Spleen (tissue), 7 donors: Measurements from ENCODE around the gene MED27.

ENCODE experiments used
- POLR2A ChIP-seq, 3 donors: fragments of 450-650 bp; IDR thresholded peaks; one replicate each; pipeline ENCODE4 v1.5.1; 2017; ENCODE audit warnings: antibody characterized with exemption in 3 of 3, mild to moderate bottlenecking in 1 of 3
- POLR2AphosphoS5 ChIP-seq, 3 donors: sonication (generic); formaldehyde crosslinking; IDR thresholded peaks; one replicate each; pipeline ENCODE4 v1.5.1; 2017; ENCODE audit warnings: antibody characterized with exemption in 3 of 3
- TF ChIP-seq, protein P1 (sequence below), 11 experiments: fragments of 200-600 bp in 7 of 11; fragments of 450-650 bp in 4 of 11; sonication (generic) in 4 of 11; IDR thresholded peaks in 8 of 11; conservative IDR thresholded peaks in 3 of 11; 1 replicate in 7 of 11; 2 replicates in 4 of 11; pipeline versions ENCODE4 v1.4.0 to v1.8.0; 2016 to 2021; ENCODE audit warnings: antibody characterized with exemption in 11 of 11, inconsistent platforms in 4 of 11, mild to moderate bottlenecking in 1 of 11
- donor health status: DM: no; HTN: no; CAD: no; lungs with moderate emphysema.
- donor health status: DM: no; HTN: no; CAD: no.
- donor health status: DM: no; HTN: no; CAD: no.

DNA sequence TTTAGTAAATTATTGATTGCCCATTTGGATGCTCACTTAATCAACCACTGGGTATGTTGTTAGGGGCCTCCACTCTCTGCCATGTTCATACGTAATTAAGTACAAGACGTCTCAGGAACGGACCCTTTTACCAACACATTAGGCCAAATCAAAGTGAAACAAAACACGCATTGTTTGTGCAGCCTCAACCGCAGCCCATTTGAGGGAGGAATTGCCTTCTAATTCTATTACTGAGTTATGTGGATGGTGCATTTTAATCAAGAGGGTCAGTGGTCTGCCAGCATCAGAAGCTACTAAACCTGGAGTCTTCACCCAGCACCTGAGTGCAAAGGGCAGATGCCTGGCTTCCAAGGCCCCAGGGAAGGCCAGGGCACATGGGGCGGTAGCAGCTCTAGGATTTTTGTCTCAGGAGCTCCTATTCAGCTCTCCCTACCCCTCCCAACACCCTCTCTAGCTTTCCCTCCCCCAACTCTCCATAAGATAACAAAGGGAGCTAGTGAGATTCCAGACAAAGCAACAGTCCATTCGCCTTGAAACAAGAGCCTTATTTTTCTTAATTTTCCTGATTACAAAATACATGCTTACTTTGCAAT is 7.9 kb upstream of the MED27 start:
- TF ChIP-seq, protein P1, sequence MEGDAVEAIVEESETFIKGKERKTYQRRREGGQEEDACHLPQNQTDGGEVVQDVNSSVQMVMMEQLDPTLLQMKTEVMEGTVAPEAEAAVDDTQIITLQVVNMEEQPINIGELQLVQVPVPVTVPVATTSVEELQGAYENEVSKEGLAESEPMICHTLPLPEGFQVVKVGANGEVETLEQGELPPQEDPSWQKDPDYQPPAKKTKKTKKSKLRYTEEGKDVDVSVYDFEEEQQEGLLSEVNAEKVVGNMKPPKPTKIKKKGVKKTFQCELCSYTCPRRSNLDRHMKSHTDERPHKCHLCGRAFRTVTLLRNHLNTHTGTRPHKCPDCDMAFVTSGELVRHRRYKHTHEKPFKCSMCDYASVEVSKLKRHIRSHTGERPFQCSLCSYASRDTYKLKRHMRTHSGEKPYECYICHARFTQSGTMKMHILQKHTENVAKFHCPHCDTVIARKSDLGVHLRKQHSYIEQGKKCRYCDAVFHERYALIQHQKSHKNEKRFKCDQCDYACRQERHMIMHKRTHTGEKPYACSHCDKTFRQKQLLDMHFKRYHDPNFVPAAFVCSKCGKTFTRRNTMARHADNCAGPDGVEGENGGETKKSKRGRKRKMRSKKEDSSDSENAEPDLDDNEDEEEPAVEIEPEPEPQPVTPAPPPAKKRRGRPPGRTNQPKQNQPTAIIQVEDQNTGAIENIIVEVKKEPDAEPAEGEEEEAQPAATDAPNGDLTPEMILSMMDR (IDR thresholded peaks at IDR 0.05 in 8 of 11, conservative IDR thresholded peaks at IDR 0.05 in 3 of 11): no peak
- TF ChIP-seq POLR2A (IDR thresholded peaks at IDR 0.05) (no peak), POLR2AphosphoS5 (IDR thresholded peaks at IDR 0.05) (no peak)
